C4-2B (cell line): ENCODE data around the gene FCHSD2.

Source experiments
- CTCF ChIP-seq: fragments of 450-650 bp; conservative IDR thresholded peaks from 2 replicates; pipeline ENCODE4 v1.5.1; 2017; ENCODE audit warnings: mild to moderate bottlenecking
- ZFX ChIP-seq: fragments of 450-650 bp; IDR thresholded peaks from 2 replicates; pipeline ENCODE4 v1.6.1; 2017

GRCh38 chr11:72856551-72857345, 285.4 kb downstream of the FCHSD2 start:
- TF ChIP-seq CTCF (no peak; the same call in 1 of the 2 replicates), ZFX (no peak)
